Activated CD4-positive, alpha-beta T cell treated with anti-CD3 and anti-CD28 coated beads, Interleukin-2, amount 10 ng/mL, durations not matched to agents 7 days and 5 days (primary cell): ENCODE measurements around the gene FREM2. TPM values are rescaled to one million over a fixed set of nuclear protein-coding genes. Genes with fewer than 3 reads are reported as not detected.

Experiments
- CTCF ChIA-PET: fragments of 350-600 bp; sonication (Branson Sonifier 250); formaldehyde crosslinking; loops from one replicate; lab custom pipeline; 2021; ENCODE audit warnings: antibody characterized with exemption; lab: Charles Lee
- POLR2A ChIA-PET: fragments of 350-600 bp; sonication (Branson Sonifier 250); formaldehyde crosslinking; loops from one replicate; lab custom pipeline; 2021; ENCODE audit warnings: antibody characterized with exemption; lab: Charles Lee
- DNase-seq: peaks from one replicate; pipeline ENCODE4 v3.0.0-alpha.2; 2020
- H3K27ac Mint-ChIP-seq: one replicate; pipeline ENCODE4 v1.8.0; 2021; ENCODE audit warnings: mild to moderate bottlenecking, moderate library complexity, mixed read lengths
- H3K27me3 Mint-ChIP-seq: one replicate; pipeline ENCODE4 v1.8.0; 2021; ENCODE audit warnings: mixed read lengths
- H3K36me3 Mint-ChIP-seq: one replicate; pipeline ENCODE4 v1.8.0; 2021; ENCODE audit warnings: low read depth, mixed read lengths
- H3K4me1 Mint-ChIP-seq: one replicate; pipeline ENCODE4 v1.8.0; 2021; ENCODE audit warnings: mixed read lengths
- H3K4me3 Mint-ChIP-seq: one replicate; pipeline ENCODE4 v1.8.0; 2021; ENCODE audit warnings: mild to moderate bottlenecking, moderate library complexity, mixed read lengths
- H3K9me3 Mint-ChIP-seq: one replicate; pipeline ENCODE4 v1.8.0; 2021; ENCODE audit warnings: mixed read lengths
- total RNA-seq, 2 experiments: library from RNA; stranded (reverse); gene quantifications; one replicate each; pipeline ENCODE4 v1.2.3, GENCODE V29; 2021

The FREM2 gene
- total RNA-seq, 2 experiments from 2014 or later, result not detected

DNA sequence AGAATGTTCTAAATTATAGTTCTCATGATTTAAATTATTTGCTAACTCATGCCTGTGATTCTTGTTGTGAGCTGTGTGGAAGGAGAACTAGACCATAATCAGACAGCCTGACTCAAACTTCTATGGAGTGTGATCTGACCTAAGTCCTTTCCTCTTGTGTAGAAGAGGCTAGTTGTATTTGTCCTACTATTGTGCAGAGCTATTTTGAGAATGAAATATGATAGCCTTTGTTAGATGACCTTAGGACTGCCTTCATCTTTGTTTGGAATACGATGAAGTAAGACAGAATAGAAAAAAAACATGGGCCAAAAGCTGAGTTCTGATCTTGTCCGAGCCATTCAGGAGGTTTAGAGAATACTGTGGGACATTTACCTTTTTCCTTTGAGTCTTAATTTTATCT, 184.4 kb downstream of the FREM2 start:
- H3K27me3 Mint-ChIP-seq, result peaks cover 12% of the 10 kb centered on the region
- H3K36me3 Mint-ChIP-seq, result no peaks in the 10 kb centered on the region
- no peaks in the 10 kb centered on the region for H3K4me1 Mint-ChIP-seq
- ChIA-PET CTCF (no interaction called here), POLR2A (no interaction called here)
- no peaks in the 10 kb centered on the region for H3K9me3 Mint-ChIP-seq
- no peak overlapping the region for H3K27ac Mint-ChIP-seq
- H3K4me3 Mint-ChIP-seq, result no peak overlapping the region
- DNase-seq, result no peak

DNA sequence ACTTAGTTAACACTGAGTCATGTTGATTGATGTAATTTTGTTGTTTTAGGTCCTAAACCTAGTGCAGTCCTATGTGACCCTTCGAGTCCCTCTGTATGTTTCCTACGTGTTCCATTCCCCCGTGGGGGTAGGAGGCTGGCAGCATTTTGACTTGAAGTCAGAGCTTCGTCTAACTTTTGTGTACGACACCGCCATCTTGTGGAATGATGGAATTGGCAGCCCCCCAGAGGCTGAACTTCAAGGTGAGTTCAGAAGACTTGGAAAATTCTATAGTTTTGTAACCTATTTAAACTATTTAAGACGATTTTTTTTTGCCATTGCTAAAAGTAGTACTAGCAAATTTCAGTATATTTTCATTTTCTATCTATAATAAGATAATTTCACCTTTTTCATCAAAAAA, 185.8 kb downstream of the FREM2 start:
- Mint-ChIP-seq H3K27me3 (peaks cover 13% of the 10 kb centered on the region), H3K36me3 (no peaks in the 10 kb centered on the region), H3K4me1 (no peaks in the 10 kb centered on the region), H3K9me3 (no peaks in the 10 kb centered on the region), H3K27ac (no peak overlapping the region), H3K4me3 (no peak overlapping the region)
- POLR2A ChIA-PET, result interaction anchor here (0.7 kb wide), 1 partner anchor 173 kb away, joined by 9 read pairs; no protein-coding TSS in a partner anchor
- CTCF ChIA-PET, result interaction anchor here (1.0 to 1.5 kb wide), 2 partner anchors 10 to 11 kb away, joined by 5 read pairs; no protein-coding TSS in a partner anchor
- DNase-seq, result peak; percentile 36

GRCh38 chr13:38875186-38875875, 188.5 kb downstream of the FREM2 start:
- Mint-ChIP-seq H3K27me3 (peaks cover 11% of the 10 kb centered on the region), H3K27ac (no peak overlapping the region), H3K4me1 (no peaks in the 10 kb centered on the region), H3K36me3 (no peaks in the 10 kb centered on the region), H3K4me3 (no peak overlapping the region), H3K9me3 (no peaks in the 10 kb centered on the region)
- ChIA-PET POLR2A (interaction anchor here (0.6 kb wide), 1 partner anchor 1587 kb away, joined by 3 read pairs; no protein-coding TSS in a partner anchor), CTCF (interaction anchor here (0.6 kb wide), 1 partner anchor 1819 kb away, joined by 3 read pairs; no protein-coding TSS in a partner anchor)
- no peak for DNase-seq

DNA sequence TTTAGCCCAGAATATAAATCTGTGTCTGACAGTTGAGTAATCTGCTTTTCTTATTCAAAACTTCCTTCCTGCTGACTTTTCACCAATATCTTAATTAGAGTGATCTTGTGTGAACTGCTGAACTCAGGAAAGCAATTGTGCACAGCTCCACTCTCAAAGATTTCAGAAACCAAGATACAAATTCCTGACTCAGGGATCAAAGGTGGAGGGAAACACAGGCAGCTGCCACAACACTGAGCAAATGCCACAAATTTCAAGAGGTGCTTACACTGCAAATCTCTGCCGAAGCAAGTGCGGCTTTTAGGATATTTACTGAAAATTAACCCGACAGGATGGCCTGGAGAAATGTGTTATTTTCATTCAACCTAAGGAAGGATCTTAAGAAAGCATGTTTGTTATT, 192.4 kb downstream of the FREM2 start:
- POLR2A ChIA-PET, result no interaction called here
- H3K4me3 Mint-ChIP-seq, result no peak overlapping the region
- no peaks in the 10 kb centered on the region for H3K36me3 Mint-ChIP-seq

GRCh38 chr13:38879786-38880185, 192.9 kb downstream of the FREM2 start:
- Mint-ChIP-seq H3K36me3 (no peaks in the 10 kb centered on the region), H3K27me3 (peaks cover 7% of the 10 kb centered on the region), H3K27ac (no peak overlapping the region), H3K4me1 (no peaks in the 10 kb centered on the region), H3K4me3 (no peak overlapping the region), H3K9me3 (no peaks in the 10 kb centered on the region)
- POLR2A ChIA-PET, result no interaction called here
- DNase-seq, result no peak
- CTCF ChIA-PET, result no interaction called here

More for the DNA sequence above, 192.4 kb downstream of the FREM2 start:
- Mint-ChIP-seq H3K4me1 (no peaks in the 10 kb centered on the region), H3K27ac (no peak overlapping the region), H3K27me3 (peaks cover 7% of the 10 kb centered on the region), H3K9me3 (no peaks in the 10 kb centered on the region)
- CTCF ChIA-PET, result no interaction called here
- DNase-seq, result no peak

GRCh38 chr13:38880397-38880796, 193.5 kb downstream of the FREM2 start:
- H3K4me1 Mint-ChIP-seq, result no peaks in the 10 kb centered on the region
- peaks cover 10% of the 10 kb centered on the region for H3K27me3 Mint-ChIP-seq
- ChIA-PET CTCF (no interaction called here), POLR2A (no interaction called here)
- no peaks in the 10 kb centered on the region for H3K36me3 Mint-ChIP-seq
- H3K27ac Mint-ChIP-seq, result no peak overlapping the region
- no peak overlapping the region for H3K4me3 Mint-ChIP-seq
- no peaks in the 10 kb centered on the region for H3K9me3 Mint-ChIP-seq
- DNase-seq, result no peak

- Mint-ChIP-seq H3K4me1 (no peaks in the 10 kb centered on the region), H3K27me3 (peaks cover 9% of the 10 kb centered on the region), H3K4me3 (no peak overlapping the region), H3K9me3 (no peaks in the 10 kb centered on the region), H3K36me3 (no peaks in the 10 kb centered on the region), H3K27ac (no peak overlapping the region)
- CTCF ChIA-PET, result no interaction called here
- POLR2A ChIA-PET, result no interaction called here
- DNase-seq, result no peak
These were observed 196.9 kb downstream of the FREM2 start for GRCh38 chr13:38883783-38884182.

GRCh38 chr13:38888309-38888708, 201.4 kb downstream of the FREM2 start:
- ChIA-PET CTCF (no interaction called here), POLR2A (no interaction called here)
- Mint-ChIP-seq H3K36me3 (no peaks in the 10 kb centered on the region), H3K9me3 (no peaks in the 10 kb centered on the region), H3K27ac (no peak overlapping the region), H3K4me3 (no peak overlapping the region), H3K4me1 (no peaks in the 10 kb centered on the region), H3K27me3 (peaks cover 15% of the 10 kb centered on the region)
- no peak for DNase-seq

GRCh38 chr13:38895075-38895474, 208.2 kb downstream of the FREM2 start:
- no peaks in the 10 kb centered on the region for H3K4me1 Mint-ChIP-seq
- CTCF ChIA-PET, result interaction anchor here (0.6 kb wide), 1 partner anchor 136 kb away, joined by 6 read pairs; no protein-coding TSS in a partner anchor
- peaks cover 7% of the 10 kb centered on the region for H3K27me3 Mint-ChIP-seq
- H3K27ac Mint-ChIP-seq, result no peak overlapping the region
- H3K36me3 Mint-ChIP-seq, result no peaks in the 10 kb centered on the region
- no peak for DNase-seq
- H3K9me3 Mint-ChIP-seq, result no peaks in the 10 kb centered on the region
- POLR2A ChIA-PET, result no interaction called here
- no peak overlapping the region for H3K4me3 Mint-ChIP-seq

DNA sequence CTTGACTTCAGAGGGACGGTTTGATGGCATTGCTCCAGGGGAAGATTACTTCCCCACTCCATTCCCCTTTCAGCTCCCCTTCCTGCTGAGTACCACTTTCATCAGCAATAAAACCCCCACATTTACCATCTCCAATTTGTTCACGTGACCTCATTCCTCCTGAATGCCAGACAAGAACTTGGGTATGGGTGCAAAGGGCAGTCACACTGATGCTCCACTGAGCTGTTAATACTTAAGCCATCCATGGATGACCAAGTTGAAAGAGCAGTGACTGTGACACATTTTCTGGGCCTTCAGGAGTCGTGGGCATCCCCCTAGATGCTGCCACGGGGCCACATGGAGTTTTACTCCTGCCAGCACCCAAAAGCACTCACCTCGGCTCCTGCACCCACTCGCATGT, 210.6 kb downstream of the FREM2 start:
- Mint-ChIP-seq H3K36me3 (no peaks in the 10 kb centered on the region), H3K4me1 (no peaks in the 10 kb centered on the region), H3K27ac (no peak overlapping the region), H3K4me3 (no peak overlapping the region), H3K27me3 (no peaks in the 10 kb centered on the region), H3K9me3 (no peaks in the 10 kb centered on the region)
- ChIA-PET CTCF (no interaction called here), POLR2A (no interaction called here)
- DNase-seq, result no peak

DNA sequence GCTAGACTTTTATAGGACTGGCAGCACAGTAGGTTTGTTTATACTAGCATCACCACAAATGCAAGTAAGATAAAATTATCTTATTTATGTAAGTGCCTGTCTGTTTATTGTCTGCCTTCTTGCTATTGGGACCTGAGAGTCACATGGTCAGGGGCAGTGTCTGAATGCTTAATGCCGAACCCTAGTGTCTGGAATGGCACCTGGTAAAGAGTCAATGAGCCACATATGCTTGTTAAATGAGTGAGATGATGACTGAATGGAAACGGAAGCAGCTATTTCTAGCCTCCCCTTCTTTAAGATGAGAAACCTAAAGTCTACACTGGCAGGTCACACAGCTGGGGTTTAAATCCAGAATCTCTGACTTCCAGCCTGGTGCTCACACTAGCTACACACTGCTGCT, 211.6 kb downstream of the FREM2 start:
- H3K36me3 Mint-ChIP-seq, result no peaks in the 10 kb centered on the region
- no peaks in the 10 kb centered on the region for H3K9me3 Mint-ChIP-seq
- no peaks in the 10 kb centered on the region for H3K27me3 Mint-ChIP-seq
- no peaks in the 10 kb centered on the region for H3K4me1 Mint-ChIP-seq
- H3K27ac Mint-ChIP-seq, result no peak overlapping the region
- ChIA-PET CTCF (interaction anchor here (1.6 kb wide), 1 partner anchor 17 kb away, joined by 6 read pairs; no protein-coding TSS in a partner anchor), POLR2A (no interaction called here)
- DNase-seq, result no peak
- H3K4me3 Mint-ChIP-seq, result no peak overlapping the region

- no peak overlapping the region for H3K27ac Mint-ChIP-seq
- CTCF ChIA-PET, result interaction anchor here (1.6 kb wide), 1 partner anchor 16 kb away, joined by 6 read pairs; no protein-coding TSS in a partner anchor
- POLR2A ChIA-PET, result no interaction called here
These were observed 212.7 kb downstream of the FREM2 start for GRCh38 chr13:38899571-38899970.

GRCh38 chr13:38900188-38900587, 213.3 kb downstream of the FREM2 start:
- H3K4me1 Mint-ChIP-seq, result no peaks in the 10 kb centered on the region
- H3K36me3 Mint-ChIP-seq, result no peaks in the 10 kb centered on the region
- CTCF ChIA-PET, result no interaction called here
- POLR2A ChIA-PET, result no interaction called here
- no peaks in the 10 kb centered on the region for H3K9me3 Mint-ChIP-seq
- DNase-seq, result no peak
- H3K4me3 Mint-ChIP-seq, result no peak overlapping the region
- no peak overlapping the region for H3K27ac Mint-ChIP-seq
- no peaks in the 10 kb centered on the region for H3K27me3 Mint-ChIP-seq

More at GRCh38 chr13:38899571-38899970, 212.7 kb downstream of the FREM2 start:
- no peak for DNase-seq
- Mint-ChIP-seq H3K9me3 (no peaks in the 10 kb centered on the region), H3K4me1 (no peaks in the 10 kb centered on the region), H3K4me3 (no peak overlapping the region), H3K36me3 (no peaks in the 10 kb centered on the region), H3K27me3 (no peaks in the 10 kb centered on the region)
